ENCODE data around the gene SPDYE6. TPM values are rescaled to one million over a fixed set of nuclear protein-coding genes. Genes with fewer than 3 reads are reported as not detected.

SPDYE6 gene
- total RNA-seq, 2 experiments from 2014 or later = not detected

Small RNA genes within 50 kb of the gene (microRNA-seq; reads per million reads assigned to microRNA genes)
- gene MIR548O (ENCODE audit: borderline microRNAs expressed, borderline number of aligned reads, borderline replicate concordance) = not detected

Other genes starting within 250 kb of the SPDYE6 start
- 1 to 10 TPM; 3.8 to 4.7 TPM for gene SH2B2, start 69.6 kb downstream of the SPDYE6 start, total RNA-seq
- 10 to 100 TPM; 20.8 to 22.6 TPM for gene PRKRIP1, start 39.9 kb upstream of the SPDYE6 start, total RNA-seq
- gene ORAI2, start 77.1 kb upstream of the SPDYE6 start, total RNA-seq = 10 to 100 TPM; 28.7 to 31.5 TPM
- gene ALKBH4, start 108.4 kb upstream of the SPDYE6 start, total RNA-seq = 1 to 10 TPM; 7.7 to 7.8 TPM
- gene LRWD1, start 108.5 kb upstream of the SPDYE6 start, total RNA-seq = 10 to 100 TPM; 16.4 to 20.0 TPM
- 10 to 100 TPM; 44.4 to 44.7 TPM for gene POLR2J, start 122.5 kb upstream of the SPDYE6 start, total RNA-seq
- 10 to 100 TPM; 10.2 to 10.4 TPM for gene RASA4B, start 161.3 kb upstream of the SPDYE6 start, total RNA-seq
- gene UPK3BL2, start 187.3 kb upstream of the SPDYE6 start, total RNA-seq = 1 to 10 TPM; 5.8 to 8.2 TPM
- not detected for gene SPDYE2, start 194.8 kb upstream of the SPDYE6 start, total RNA-seq
- gene POLR2J3, start 216.1 kb upstream of the SPDYE6 start, total RNA-seq = 10 to 100 TPM; 16.6 to 19.2 TPM